NCI-H2171 treated with DMSO at 0.1 percent for 48 hours (cell line): ENCODE data around the gene BANP.
A peak's percentile ranks its signal among the peaks of the same experiment; 100 is the strongest.
"Not testable (repeated sequence)": the region's sequence is repeated elsewhere in the genome, so short reads cannot be mapped to it uniquely, and the experiment has no call there.

ENCODE experiments used
- DNase-seq: peaks from one replicate; lab custom pipeline; 2025; lab: John Stamatoyannopoulos, UW

Gene BANP

GRCh38 chr16:88030961-88031360 lies 79.7 kb downstream of the BANP start:
- not testable (repeated sequence) for DNase-seq

DNA sequence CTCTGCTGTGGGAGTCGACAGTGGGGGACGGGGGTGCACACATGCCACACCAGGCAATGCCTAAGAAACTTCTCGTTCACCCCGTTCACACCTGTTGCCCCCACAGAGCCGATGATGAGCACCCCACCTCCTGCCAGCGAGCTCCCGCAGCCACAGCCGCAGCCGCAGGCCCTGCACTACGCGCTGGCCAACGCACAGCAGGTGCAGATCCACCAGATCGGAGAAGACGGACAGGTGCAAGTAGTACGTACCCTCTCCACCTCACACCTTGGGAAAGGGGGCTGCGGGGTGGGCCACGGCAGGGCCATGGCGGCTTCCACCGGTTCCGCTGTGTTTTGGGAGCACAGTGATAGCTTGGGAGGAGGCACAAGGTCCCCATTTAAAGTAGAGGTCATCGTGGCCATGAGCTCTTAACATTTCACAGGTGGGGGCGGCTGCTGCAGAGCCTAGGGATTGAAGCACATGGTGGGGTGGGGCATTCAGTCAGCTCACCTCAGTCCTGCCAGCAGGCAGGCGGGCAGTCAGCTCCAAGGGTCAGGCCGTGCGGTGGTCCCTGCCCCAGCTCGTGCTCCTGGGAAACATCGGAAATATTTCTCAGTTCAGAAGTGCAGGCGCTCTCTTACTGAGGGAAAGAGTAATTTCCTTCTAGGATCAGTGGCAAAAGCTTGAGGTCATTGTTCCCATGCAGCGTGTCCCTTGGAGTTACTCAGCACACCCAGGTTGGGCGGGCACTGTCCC lies 81.9 kb downstream of the BANP start:
- not testable (repeated sequence) for DNase-seq

DNA sequence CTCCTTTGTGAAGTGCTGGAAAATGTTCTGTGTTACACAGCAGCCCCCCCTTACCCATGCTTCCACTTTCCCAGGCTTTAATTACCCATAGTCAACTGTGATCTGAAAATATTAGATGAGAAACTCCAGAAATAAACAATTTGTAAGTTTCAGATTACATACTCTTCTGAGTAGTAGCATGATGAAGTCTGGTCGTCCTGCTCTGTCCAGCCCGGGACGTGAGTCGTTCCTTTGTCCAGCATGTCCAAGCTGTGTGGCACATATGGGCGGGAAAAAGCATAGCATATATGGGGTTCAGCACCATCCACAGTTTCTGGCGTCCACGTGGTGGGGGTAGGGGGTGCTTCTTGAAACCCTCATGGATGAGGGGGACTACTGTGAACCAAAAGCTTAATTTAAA lies 83.5 kb downstream of the BANP start:
- no peak for DNase-seq

DNA sequence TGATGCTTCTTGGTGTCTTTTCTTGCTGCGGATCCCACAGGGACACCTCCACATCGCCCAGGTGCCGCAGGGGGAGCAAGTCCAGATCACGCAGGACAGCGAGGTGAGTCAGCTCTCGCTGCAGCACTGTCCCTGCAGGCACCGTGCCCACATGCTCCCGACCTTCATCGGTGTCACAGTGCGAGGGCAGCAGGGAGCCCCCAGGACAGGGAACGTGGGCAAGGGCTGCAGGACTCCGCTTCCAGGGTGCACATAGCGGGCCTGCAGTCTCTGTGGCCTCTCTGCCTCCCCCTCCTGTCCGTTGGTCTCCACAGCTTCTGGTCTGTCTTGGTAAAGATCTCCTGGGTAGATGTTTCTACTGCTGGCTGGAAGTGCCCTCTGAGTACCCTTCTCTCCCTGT lies 84.1 kb downstream of the BANP start:
- no peak for DNase-seq

DNA sequence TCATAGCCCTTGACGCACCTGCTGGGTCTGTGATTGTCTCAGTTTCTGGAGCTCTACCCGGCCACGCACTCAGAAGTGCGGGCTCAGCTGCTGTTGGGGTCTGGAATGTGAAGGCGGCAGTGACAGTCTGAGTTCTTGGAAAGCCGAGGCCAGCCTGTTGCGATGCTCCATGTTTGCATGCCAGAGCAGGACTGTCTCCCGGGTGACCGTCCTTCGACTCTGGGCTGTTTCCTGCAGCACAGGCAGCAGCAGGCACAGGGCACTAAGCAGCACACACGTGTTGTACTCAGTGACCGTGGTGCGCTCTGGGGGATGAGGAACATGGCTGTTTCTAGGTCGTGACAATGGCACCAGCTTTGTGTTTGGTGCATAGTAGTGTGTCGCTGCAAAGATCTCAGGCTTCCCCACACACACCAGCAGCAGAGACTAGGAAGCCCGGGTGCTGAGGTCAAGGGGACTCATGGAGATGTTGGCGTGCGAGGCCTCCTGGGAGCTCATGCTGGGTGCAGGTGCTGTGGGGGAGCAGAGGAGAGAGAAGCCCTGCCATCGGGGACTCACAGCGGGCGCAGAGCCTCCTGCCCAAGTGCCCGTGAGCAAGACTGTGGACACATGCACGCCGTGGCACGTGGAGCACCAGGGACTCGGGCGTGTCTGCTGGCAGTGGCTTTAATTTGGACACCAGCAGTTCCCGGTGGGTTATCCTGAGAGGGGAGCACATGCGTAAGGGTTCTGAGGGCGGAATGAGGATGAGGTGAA lies 84.8 kb downstream of the BANP start:
- not testable (repeated sequence) for DNase-seq

DNA sequence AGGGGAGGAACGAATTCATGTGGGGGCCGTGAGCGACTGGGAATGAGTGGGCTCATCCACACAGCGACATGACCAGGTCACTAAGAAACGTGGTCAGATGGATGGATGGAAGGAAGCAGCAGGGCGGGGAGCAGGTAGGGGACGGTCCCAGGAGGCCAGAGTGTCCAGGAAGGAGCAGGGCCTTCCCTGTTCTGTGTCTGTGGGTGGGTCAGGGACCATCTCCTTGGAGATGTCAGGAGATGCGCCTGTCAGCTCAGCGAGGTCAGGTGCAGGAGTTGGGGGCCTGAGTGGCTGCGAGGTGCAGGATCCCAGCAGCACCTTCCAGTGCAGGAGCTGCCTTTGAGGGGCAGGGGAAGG lies 85.4 kb downstream of the BANP start:
- not testable (repeated sequence) for DNase-seq

GRCh38 chr16:88037359-88037758 lies 86.1 kb downstream of the BANP start:
- not testable (repeated sequence) for DNase-seq

GRCh38 chr16:88037876-88038525 lies 86.8 kb downstream of the BANP start:
- DNase-seq = not testable (repeated sequence)

DNA sequence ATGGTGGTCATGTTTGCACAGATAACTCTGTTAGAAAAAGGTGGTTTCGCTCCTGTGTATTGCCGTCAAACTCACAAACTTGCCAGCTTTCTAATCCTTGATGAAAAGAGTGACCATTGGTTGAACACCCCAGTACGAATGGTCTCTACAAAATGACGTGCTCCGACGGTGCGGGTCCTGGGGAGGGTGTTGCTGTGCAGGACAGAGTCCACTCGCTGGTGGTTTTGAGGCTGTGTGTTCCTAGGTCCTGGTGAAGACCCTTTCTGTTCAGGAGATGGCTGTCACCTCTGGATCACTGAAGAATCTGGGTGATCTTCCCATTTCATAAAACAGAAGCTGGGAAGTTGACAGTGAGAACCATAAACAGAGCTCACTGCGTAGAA lies 87.3 kb downstream of the BANP start:
- DNase-seq = not testable (repeated sequence)

DNA sequence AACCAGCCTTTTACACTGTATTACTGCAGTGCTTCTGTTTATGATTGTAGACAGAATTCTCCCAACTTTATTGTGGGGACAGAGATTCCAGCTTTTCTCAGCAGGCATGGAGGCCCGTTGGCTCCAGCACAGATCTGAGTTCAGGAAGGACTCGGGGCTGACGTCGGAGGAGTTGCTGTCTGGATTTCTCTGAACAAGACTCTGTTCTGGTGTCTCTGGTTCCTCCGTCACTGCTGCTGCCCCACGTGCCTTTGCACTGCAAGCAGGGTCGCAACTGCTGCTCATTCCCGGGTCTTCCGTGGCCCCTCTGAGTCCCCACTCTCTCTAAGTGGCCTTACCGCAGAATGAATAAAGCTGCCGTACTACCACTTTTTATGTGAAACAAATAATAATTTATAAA lies 88.4 kb downstream of the BANP start:
- no peak for DNase-seq

- not testable (repeated sequence) for DNase-seq
Observed at GRCh38 chr16:88040196-88040876, 89.1 kb downstream of the BANP start.

GRCh38 chr16:88040877-88041244 lies 89.6 kb downstream of the BANP start:
- DNase-seq = not testable (repeated sequence)

DNA sequence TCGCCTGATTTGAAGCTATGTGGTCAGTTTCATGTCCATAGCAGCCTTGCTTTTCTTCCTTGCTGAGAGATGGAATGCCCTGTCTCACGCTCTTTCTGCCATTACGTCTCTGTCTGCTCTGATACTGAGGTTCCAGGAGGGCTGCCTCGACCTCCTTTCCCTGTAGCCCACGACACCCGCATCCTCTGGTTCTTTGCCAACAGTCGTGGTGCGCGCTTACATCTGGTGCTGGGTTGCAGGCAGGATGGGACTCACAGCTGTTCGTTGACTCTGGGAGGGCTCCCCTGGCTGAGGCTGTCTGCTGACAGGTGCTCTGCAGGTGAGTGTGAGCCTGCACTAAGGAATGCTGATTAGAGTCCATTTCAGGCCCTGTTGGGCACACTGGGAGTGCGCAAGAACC lies 90.3 kb downstream of the BANP start:
- not testable (repeated sequence) for DNase-seq

GRCh38 chr16:88041986-88042562 lies 90.8 kb downstream of the BANP start:
- DNase-seq = not testable (repeated sequence)

DNA sequence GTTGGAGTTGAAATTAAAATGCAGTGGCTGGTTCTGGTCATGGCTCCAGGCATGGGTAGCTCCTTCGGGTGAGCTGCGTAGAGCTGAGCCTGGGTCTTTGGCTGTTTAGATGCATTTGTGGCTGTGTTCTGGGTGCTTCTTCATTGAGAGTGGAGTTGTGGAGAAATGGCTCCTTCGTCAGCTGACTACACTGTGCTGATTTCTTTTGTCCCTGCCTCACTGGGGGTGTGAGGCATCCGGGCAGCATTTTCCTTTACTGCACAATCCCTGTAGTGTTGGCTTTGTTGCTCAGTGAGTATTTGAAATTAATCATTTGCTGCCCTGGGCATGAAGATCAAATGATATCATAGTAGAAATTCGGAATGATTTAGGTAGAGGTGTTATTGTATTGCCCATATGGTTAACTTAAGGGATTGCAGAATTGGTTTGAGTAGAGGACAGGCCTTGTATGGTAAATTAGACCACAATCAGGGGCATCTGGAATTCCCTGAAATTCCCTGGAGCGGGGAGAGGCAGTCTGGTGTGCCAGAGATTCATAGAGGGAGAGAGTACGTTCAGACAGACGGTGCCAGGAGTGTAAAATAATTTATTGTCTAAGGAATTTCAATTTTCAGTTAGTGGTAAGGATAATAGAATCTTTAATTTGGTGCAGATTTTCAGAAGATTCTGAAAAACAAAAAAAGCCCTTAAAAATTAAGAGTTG lies 92.1 kb downstream of the BANP start:
- DNase-seq = peak; percentile 47

- DNase-seq = not testable (repeated sequence)
Observed at GRCh38 chr16:88044121-88044581, 92.9 kb downstream of the BANP start.

DNA sequence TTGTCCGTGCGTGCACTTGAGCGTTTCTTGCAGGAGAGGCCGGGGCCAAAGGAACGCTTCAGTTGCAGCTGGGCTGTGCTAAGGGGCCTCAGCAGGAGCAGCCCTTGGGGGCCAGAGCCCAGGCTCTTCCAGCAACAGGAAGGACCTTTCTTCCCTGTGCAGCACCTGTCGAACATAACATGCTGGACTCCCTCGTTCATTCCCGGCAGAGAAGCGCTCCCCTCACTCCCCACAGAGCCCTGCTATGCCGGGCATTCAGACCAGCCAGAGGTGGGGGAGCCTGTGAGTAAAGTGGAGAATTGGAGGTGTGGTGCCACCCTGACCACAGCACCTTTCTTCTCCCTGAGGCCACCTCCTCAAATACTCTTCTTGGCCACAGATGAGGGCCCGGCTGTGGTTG lies 94.1 kb downstream of the BANP start:
- DNase-seq = not testable (repeated sequence)

GRCh38 chr16:88045820-88046303 lies 94.6 kb downstream of the BANP start:
- DNase-seq = no peak

DNA sequence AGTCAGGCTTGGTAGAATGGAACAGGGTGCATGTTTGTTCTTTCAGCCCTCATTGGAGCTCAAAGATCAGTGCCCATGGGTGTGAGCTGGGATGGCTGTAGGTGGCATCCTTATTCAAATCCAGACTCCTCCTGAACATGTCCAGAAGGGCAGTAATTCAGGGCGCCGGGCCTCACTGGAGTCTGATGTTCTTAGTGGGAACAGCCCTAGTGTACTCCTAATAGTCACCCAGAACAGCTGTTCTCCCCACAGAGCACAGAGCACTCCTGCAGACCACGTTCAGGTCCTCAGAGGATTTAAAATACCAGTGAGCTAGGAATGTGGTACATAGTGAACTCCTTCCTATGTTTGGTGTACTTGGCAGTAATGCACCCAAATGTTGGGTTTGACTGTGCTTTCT lies 96.2 kb downstream of the BANP start:
- no peak for DNase-seq

GRCh38 chr16:88048985-88049384 lies 97.8 kb downstream of the BANP start:
- no peak for DNase-seq
